ENCODE results near the gene YBX2.

- no peak for TF ChIP-seq POLR2A (IDR thresholded peaks at IDR 0.05)
- no peak for TF ChIP-seq CTCF (IDR thresholded peaks at IDR 0.05)
- TF ChIP-seq EP300 (IDR thresholded peaks at IDR 0.05) = no peak
Measured at GRCh38 chr17:7250695-7251627, 43.5 kb downstream of the YBX2 start.
